ENCODE data around the gene PPFIA4. TPM values are rescaled to one million over a fixed set of nuclear protein-coding genes. Genes with fewer than 3 reads are reported as not detected.

PPFIA4 gene
- total and polyA plus RNA-seq, 9 of the 15 experiments (the other 6 are each of a cell fraction or from before 2014, with no cell fraction given) = 0.07 to 12.0 (median 0.70) TPM

DNA sequence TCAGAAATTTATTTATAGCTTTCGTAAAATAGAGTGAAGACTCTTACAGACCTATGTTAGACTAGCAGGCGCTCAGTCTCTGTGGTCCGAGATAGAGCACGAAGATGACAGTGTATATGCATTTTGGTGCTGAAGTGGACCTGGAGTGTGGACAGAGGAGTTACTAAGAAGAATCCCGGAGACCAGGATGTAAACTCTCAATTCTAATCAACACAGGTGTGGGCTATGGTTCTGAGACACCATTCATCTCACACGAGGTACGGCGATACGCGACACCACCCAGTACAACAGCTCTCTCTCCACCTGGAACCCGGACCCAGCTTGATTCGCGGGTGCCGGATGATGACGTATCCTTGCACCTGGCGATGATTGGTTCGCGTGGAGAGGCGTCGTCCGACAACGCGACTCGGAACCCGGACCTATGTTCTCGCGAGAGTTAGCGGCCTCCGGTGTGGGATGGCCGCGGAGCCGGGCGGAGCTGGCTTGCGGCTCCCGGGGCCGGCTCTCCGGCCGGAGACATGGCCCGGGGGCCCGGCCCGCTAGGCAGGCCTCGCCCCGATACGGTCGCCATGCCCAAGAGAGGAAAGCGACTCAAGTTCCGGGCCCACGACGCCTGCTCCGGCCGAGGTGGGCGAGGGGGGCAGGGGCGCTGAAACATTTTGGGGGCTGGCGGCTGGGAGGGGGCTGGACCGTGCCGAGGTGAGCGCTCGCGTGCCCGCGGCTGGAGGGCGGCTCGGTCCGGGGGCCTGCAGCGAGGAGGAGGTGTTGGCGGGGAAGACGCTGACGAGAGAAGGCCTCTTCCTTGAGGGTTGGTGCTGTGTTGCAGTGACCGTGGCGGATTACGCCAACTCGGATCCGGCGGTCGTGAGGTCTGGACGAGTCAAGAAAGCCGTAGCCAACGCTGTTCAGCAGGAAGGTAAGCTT is 19.1 kb upstream of the PPFIA4 start, which contains the start of gene TMEM183A (continued):
- TF ChIP-seq KLF13 (tag; IDR thresholded peaks at IDR 0.05; ENCODE audit: borderline replicate concordance, low read depth) = peak; percentile 2; the same call in 1 of the 2 replicates
- 0 out of 2 replicates have a peak, but pooled peaks have one; percentile 12 for TF ChIP-seq CBFB (CRISPR knock-in tag; IDR thresholded peaks at IDR 0.05)
- no peak; the same call in 1 of the 2 replicates for TF ChIP-seq NR2C1 (IDR thresholded peaks at IDR 0.05)
- peak; percentile 56; the same call in 1 of the 2 replicates for TF ChIP-seq NR2C1 (tag; IDR thresholded peaks at IDR 0.05)
- no peak for TF ChIP-seq BRF1 (IDR thresholded peaks at IDR 0.05; ENCODE audit: borderline replicate concordance, extremely low read depth, insufficient read length)
- TF ChIP-seq POLR3A (IDR thresholded peaks at IDR 0.05; ENCODE audit: borderline replicate concordance, extremely low read depth, insufficient read depth, insufficient read length) = no peak
- peak; percentile 43; the same call in 1 of the 2 replicates for TF ChIP-seq ELF1 (tag; IDR thresholded peaks at IDR 0.05)
- TF ChIP-seq ZNF507 (tag; conservative IDR thresholded peaks at IDR 0.05) = no peak
- no peak for TF ChIP-seq ZNF224 (CRISPR knock-in tag; IDR thresholded peaks at IDR 0.05)
- no peak for TF ChIP-seq CBX5 (IDR thresholded peaks at IDR 0.05; ENCODE audit: borderline replicate concordance, low read depth)
- TF ChIP-seq SREBF2 (CRISPR knock-in tag; IDR thresholded peaks at IDR 0.05) = no peak
- peak; percentile 69; the same call in 1 of the 2 replicates for TF ChIP-seq ZHX1 (conservative IDR thresholded peaks at IDR 0.05; ENCODE audit: low read length)
- no peak for TF ChIP-seq SNAPC5 (CRISPR knock-in tag; IDR thresholded peaks at IDR 0.05)
- TF ChIP-seq TBL1XR1 (IDR thresholded peaks at IDR 0.05; ENCODE audit: low read length in 2 of 2) = peak in 1 of 2 experiments; percentile 93; a peak in 2 of 4 replicates
- TF ChIP-seq POU5F1 (IDR thresholded peaks at IDR 0.05; ENCODE audit: borderline replicate concordance, low read depth, low read length, partially characterized antibody) = no peak
- no peak for TF ChIP-seq ZNF274 (IDR thresholded peaks at IDR 0.05; ENCODE audit: borderline replicate concordance, low read depth, low read length)
- no peak for TF ChIP-seq HDAC6 (IDR thresholded peaks at IDR 0.05; ENCODE audit: low read depth, low read length)
- TF ChIP-seq FOXP4 (CRISPR knock-in tag; IDR thresholded peaks at IDR 0.05; ENCODE audit: borderline replicate concordance) = no peak
- no peak for TF ChIP-seq KLF1 (tag; IDR thresholded peaks at IDR 0.05)
- no peak for TF ChIP-seq PYGO2 (tag; IDR thresholded peaks at IDR 0.05)
- no peak for TF ChIP-seq ZNF551 (CRISPR knock-in tag; IDR thresholded peaks at IDR 0.05)
- no peak for TF ChIP-seq NFXL1 (CRISPR knock-in tag; IDR thresholded peaks at IDR 0.05)
- TF ChIP-seq FOS (IDR thresholded peaks at IDR 0.05; ENCODE audit: extremely low read depth, insufficient read length) = peak; percentile 86
- TF ChIP-seq CSDE1 (IDR thresholded peaks at IDR 0.05) = peak in 1 of 2 experiments; percentile 84; a peak in 1 of 4 replicates
